ENCODE data around the gene FBXO30.

The FBXO30 gene, protein sequence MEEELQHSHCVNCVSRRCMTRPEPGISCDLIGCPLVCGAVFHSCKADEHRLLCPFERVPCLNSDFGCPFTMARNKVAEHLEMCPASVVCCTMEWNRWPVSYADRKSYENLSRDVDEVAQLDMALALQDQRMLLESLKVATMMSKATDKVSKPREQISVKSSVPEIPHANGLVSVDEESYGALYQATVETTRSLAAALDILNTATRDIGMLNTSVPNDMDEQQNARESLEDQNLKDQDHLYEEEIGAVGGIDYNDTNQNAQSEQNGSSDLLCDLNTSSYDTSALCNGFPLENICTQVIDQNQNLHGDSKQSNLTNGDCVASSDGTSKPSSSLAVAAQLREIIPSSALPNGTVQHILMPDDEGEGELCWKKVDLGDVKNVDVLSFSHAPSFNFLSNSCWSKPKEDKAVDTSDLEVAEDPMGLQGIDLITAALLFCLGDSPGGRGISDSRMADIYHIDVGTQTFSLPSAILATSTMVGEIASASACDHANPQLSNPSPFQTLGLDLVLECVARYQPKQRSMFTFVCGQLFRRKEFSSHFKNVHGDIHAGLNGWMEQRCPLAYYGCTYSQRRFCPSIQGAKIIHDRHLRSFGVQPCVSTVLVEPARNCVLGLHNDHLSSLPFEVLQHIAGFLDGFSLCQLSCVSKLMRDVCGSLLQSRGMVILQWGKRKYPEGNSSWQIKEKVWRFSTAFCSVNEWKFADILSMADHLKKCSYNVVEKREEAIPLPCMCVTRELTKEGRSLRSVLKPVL

DNA sequence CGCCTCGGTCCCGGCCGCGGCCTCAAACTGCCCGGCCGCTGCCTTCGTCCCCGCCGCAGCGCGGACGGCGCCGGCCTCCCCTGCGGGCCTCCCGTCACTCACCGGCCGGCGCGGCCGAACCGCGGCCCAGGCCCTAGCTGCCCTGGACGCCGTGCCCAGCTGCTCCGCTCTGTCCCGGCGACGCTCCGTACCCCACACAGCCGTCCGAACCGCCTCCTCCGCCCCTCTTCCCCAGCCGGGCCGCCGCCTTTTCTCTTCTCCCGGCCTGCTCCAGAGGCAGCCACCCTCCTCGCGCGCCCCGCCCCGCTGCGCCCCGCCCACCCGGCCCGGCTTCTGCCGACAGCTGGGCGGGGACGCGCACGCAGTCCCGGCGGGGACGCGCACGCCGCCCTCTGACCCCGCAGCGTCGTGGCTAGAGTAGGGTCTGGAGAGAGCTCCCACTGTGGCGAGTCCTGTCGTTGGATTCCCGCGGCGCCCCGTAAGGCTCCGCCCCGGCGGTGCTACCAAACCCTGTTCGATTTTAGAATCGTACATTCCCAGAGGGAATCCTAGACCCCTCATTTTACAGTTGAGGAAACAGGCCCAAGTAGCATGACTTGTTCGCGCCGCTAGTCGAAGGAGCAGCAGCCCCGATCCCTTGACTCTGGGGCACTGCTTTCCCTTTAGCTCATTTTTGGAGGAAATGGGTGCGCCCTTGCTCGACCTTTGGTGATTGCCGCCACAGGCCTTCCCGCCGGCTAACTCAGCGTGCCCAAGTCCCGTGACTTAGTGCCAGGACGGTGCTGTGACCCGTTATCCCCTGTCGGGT, at the start of gene FBXO30:
Gene FBXO30, minus strand, starts transcription at position 295 of the 808 bp plus-strand sequence. CDS start 8,390 bp downstream, outside the sequence.
- peak; percentile 92 for DNase-seq

DNA sequence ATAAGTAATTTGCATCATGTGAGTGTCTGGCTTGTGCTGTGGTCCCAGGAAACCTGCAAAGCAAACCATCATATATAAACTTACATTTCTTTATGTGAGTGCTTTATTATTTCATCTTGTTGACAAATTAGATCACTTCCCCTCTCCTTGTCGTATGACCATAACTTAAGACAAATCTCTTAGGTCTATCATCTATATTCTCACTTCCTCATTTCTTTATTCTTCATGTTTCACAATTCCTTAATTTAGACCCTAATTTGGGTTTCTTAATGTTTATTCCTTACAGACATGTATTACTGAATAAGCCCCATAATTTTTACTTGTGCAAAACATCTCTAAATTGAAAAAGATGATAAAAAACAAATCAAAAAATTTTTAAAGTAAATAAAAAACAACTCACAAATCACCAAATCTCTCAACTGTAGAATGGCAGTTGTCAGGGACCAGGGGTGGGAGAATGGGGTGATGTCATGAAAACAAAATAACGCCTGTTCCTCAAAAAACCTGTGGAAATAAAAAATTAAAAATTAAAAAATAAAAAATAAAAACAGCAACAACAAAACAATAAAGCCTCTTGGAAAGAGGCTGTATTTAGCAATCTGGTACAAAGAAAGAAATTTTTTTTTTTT, 49.5 kb upstream of the FBXO30 start:
- DNase-seq = no peak

DNA sequence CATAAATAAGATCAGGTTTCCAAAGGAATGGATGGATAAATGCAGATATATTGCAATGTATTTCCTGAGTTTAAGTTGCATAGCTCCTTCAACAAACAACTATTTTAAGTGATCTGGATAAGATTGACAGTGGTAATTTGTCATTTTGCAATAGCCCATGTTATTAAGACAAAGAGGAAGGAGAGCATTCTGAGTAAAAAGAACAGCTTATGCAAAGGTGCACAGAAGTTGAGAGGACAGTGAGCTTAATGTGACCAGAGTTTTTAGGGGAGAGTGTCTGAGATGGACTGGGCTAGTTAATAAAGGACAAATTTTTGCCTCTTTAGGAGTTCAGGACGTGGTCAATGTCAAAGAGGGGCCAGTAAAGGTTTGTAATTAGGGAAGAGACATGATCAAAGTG, 48.8 kb upstream of the FBXO30 start:
- DNase-seq = no peak

DNA sequence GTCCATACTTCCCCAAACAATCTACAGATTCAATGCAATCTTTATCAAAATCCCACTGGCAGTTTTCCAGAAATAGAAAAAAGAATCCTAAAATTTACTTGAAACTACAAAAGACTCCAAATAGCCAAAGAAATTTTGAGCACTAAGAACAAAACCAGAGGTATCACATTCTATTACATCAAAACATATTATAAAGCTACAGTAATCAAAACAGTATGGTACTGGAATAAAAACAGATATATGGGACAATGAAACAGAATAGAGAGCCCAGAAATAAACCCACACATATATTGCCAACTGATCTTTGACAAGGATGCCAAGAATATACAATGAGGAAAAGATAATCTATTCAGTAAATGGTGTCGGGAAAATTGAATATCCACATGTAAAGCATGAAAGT, 46.0 kb upstream of the FBXO30 start:
- no peak for DNase-seq

DNA sequence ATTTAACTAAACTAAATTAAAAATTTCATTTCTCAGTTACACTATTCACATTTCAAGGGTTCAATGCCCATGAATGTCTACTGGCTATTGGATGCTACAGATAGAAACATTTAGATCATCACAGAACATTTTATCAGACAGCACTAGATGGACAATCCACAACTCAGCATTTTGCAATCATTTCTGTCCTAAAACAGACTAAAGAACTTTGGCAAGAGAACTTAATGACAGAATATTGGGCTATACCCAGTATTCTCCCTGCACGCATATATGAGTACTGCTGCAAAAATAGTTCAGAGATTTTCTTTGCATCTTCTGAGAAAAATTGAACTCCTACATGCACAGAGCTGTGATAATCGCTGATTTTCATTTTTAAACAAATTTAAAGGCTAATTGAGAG, 36.1 kb upstream of the FBXO30 start:
- no peak for DNase-seq

DNA sequence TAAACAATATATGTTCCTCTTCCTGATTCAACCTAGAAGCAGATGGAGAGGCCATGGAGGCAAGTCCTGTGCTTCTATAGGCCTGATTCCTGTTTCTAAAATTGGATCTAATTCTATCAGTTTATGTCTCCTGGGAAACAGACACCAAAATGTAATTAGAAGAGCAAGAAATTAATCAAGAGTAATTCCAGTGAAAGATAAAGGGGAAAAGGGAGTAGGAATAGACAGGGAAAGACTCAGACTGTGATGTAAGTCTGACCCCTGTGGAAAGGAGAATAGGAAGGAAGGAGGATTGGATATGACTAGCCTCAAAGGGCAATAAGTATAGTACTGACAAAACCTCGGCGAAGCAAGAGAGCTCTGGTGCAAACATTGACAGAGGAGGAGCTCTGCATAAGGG, 33.9 kb upstream of the FBXO30 start:
- no peak for DNase-seq

DNA sequence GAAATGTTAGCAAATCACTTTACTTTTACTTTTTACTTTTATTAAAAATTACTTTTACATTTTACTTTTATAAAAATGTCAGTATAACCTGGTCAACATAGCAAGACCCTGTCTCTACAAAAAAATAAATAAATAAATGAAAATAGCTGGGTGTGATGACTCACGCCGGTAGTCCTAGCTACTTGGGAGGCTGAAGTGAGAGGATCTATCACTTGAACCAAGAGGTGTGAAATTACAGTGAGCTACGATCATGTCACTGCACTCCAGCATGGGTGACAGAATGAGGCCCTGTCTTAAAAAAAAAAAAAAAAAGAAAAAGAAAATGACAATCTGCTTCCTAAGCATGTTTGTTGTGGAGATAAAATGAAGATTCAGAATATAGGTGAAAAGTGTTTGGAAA, 31.0 kb upstream of the FBXO30 start:
- DNase-seq = no peak

DNA sequence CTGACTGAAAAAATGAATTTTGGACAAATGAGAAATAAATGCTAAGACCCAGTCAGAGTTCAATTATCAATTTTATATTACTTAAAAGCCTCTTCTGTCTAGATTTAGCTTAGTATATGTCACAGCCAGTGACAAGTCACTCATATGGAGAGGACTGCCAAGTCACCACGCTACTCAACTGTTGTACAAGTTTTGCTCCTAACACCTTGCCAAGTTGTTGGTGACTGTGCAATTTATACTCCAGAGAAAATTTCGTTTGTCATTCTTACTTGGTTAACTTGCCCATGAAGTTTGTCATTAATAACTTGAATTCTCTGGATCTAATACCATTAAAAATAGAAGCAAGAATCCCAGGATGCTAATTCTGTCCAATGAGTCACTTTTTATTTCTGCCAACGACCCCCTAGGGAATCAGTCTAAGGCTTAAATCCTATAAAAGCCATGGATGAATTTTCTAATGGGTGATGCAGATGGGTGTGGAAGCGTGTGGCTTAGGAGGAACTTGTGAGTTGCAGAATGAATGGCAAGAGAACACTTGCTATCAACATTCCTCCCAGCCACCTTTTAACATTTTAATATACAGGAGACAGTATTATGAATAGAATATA, 30.4 kb upstream of the FBXO30 start:
- DNase-seq = no peak

DNA sequence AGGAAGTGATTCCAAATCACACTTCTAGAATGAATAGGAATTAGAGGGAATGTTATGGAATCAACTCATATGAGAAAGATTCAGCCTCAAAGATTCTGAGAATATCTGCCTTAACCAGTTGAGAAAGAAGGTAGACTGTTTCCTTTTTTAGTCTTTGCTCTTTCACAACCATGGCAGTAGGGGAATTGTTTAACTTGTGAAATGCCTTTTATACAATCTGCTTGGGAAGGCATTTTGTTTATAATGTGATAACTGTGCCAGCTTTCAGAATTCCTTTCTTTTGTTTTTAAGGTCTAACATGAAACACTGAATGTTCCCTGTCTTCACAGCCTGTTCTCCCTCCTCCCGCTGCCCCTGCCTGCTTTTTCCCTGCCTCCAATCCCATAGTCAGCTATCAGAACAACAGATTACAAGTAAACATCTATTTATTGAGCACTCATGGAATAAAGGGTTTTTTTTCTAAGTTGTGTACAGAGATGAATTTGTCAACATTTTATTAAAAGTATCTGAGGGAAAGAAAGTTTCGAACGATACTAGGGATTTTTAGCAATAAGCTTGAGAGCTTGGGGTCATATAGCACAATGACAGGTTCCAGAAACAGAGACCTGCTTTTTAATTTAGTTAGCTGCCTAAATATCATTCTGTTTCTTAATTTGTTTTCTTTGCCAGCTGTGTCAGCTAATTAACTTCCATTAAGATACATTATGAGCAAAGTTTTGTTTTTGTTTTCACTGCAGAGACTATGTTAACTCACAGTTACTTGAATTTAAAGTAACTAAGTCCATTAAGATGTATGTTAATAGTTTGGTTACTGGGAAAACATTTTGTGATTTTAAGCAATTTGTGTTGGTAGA, 28.3 kb upstream of the FBXO30 start:
- no peak for DNase-seq

DNA sequence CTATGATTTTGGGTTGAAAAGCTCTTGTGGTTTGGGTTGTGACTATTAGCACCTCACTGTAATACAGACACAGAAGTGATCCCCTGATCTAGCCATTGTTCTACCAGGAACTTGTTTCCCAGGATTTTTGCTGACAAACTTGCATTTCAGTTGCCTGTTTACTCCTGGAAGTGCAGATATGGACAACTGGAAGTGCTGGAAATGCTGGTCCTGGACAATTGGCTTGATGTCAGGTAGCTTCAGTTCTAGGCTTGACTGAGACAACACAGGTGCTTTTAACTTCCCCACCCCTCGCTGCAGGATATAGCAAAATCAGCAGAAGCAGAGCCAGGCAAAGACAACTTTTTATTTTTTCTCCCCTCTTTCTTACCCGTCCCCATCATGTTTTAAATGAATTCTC, 27.1 kb upstream of the FBXO30 start:
- DNase-seq = no peak

DNA sequence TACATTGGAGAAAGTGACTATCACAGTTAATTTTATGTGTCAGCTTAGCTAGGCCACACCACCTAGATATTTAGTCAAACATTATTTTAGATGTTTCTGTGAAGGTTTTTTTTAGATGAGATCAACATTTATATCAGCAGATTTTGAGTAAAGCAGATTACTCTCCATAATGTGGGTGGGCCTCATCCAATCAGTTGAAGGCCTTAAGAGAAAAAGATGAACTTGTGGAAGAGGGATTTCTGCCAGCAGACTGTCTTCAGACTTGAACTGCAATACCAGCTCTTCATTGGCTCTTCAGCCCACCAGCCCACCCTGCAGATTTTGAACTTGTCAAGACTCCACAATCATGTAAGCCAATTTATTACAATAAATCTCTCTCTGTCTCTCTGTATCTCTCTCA, 25.1 kb upstream of the FBXO30 start:
- no peak for DNase-seq

DNA sequence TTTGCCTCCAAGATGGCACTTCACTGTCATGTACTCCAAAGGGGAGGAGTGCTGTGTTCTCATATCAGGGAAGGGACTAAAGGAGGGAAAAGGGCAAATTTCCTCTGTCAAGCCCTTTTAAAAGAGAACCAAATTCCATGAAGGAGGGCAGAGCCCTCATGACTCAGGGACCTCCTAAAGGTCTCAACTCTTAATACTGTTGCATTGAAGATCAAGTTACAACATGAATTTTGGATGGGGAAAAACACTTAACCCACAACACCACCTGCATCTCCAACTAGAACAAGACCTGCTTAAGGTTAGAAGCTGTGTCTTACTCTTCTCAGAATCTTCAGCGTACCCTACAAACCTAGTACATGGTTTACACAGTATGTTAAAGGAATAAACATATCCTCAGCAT, 23.7 kb upstream of the FBXO30 start:
- DNase-seq = no peak

DNA sequence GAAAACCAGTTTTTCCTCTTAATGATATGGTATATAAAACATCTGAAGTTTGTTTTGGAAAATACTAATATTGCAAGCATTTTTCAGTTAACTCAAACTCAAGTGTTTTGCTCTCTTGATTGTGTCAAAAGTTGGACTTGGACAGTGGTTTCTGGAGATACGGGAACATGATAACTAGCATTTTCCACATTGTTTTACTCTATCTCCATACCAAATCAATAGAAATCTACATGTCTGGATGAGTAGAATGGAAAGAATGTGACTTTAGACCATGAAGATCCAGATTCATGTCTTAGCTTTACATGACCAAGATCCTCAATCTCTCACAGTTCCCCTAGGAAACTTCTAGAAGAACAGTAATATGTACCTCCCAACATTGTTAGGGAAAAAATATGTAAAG, 22.2 kb upstream of the FBXO30 start:
- no peak for DNase-seq

DNA sequence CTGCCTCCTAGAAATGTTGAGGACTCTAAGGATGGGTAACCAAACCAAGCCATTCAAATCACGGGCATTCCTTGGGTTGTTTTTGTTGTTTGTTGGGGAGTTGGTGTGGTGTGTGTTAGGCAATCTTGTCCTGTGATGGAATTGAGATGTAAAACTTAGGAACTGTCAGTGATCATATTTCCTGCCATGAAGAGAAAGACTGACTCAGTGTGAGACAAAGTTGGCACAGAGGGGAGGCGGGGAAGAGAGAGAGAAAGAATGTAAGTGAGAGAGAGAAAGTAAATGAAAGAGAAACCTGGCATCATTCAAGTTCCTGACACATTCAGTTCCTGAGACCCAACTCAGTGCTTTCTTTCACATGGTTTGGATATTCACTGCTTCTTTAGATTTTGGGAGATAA, 21.6 kb upstream of the FBXO30 start:
- no peak for DNase-seq

DNA sequence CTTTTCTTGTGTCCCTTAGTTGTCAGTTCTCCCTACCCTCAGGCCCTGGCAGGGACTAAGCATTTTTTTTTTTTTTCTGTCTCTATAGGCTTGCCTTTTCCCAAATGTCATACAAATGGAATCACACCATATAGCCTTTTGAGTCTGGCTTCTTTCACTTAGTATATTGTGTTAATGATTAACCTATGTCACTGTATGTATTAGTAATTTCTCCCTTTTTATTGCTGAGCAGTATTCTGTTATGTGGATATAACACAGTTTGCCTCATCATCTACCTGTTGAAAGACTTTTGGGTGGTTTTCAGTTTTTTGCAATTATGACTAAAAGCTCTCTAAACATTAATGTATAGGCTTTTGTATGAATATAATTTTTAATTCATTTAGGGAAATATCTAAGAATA, 16.0 kb upstream of the FBXO30 start:
- DNase-seq = no peak

DNA sequence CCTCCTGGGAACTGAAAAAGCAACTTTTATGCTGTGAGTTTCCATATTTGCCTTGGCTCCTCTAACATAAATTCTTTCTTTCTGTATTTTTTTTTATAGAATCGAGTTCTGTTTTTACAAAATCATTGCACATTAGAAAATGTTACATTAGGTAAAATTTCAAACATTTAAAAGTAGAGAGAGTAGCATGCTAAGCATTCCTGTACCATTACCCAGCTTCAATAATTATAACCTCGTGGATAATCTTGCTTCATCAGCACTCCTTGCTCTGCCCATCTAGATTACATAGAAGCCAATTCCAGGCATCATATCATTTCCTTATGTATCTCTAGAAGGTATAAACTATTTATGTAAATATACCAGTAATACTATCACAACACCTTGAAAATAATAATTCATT, 15.4 kb upstream of the FBXO30 start:
- no peak for DNase-seq

DNA sequence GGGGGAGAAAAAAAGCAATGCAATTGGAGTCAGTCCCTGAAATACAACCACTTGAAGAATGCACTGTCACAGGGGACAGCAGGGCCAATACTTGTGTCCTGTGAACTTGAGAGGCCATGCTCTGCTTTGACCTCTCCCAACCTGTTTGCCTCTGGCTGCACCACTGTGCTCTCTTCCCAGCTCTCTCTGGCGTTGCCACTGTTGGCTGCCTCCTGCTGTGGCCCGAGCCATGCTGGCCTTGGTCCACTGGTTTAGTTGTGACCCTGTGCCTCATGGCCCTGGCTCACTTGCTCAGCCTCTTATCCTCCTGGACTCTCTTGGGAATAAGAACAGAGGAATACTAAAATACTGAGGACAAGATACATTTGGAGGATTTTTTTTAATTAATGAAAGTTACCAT, 14.5 kb upstream of the FBXO30 start:
- DNase-seq = peak; percentile 2

DNA sequence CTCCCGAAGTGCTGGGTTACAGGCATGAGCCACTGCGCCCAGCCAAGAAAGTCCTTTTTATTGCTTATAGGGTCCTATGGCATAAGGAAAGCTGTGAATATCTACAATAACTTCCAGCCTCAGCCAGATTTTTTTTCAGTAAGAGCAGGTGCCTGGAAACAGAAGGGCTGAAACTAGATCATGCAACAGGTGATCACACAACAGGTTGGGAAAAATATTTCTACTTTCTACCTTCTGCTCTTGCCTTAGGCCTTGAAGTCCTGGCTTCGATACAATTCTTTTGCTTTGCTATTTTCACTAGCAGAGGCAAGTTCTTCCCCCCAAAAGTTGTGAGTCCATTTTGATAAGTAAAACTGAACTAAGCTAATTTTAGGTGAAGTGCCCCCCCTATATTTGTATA, 9.7 kb upstream of the FBXO30 start:
- no peak for DNase-seq

DNA sequence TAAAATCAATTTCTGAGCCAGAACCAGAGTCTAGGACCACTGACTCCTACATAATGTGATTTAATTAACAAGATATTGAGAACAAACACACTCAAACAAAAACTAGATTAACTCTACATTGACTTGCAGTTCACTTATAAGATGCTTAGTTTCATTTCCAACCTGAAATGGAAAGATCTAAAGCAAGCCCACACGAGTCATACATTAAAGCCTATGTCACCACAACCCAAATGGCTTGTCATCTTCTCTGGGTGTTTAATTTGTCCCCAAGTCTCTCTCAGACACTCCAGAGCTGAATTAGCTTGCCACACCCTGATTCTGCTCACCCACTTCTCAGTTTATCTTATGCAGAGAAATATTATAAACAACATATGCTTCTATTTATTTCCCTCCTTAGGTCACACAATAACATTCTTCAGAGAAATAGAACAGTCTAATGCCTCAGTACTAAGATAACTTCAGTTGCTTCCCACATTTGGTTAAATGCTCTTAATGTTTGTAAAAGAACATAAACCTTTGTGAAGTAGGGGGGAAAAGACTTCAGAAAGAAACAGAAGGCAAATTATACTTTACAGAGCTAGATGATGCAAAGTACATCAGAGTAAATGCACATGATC, 8.8 kb upstream of the FBXO30 start:
- no peak for DNase-seq

DNA sequence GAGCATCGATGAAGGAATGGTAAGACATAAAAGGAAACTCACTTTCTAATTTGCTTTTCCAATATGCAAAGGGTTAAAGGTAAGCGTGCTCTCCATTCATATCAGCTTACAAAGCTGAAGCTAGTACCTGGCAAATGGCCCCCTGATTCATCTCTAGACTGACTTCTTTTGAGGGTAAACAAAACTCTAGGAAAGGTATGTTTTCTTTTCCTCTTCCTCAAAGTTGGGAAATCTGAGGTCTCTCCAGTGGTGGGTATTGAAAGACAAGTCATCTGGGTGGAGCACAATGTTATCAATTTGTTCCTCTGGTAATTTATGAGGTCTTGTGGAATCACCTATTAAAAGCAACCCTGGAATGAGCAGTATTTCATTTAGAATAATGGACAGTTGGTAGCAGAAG, 7.9 kb upstream of the FBXO30 start:
- DNase-seq = no peak

DNA sequence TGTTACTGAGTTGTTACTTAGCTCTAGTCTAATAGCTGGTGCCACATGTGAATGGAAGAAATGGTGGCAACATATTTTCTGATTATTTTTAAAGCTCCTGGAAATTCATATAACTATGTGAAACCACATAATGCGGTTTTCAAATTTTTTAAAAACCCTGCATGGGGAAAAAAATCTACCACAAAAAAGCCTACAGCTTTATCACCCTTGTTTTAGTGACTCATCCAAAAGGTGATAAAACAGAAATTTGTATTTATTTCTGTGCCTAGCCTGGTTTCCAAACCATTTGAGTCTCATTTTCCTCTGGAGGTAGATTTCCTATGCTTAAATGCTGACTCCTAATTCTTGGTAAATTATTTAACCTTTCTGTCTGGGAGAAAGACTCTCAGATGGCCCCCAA, 5.4 kb upstream of the FBXO30 start:
- DNase-seq = no peak

All from midbrain (tissue), 1 donor.